ENCODE data around the gene FAH. TPM values are rescaled to one million over a fixed set of nuclear protein-coding genes. Genes with fewer than 3 reads are reported as not detected.
A peak's percentile ranks its signal among the peaks of the same experiment; 100 is the strongest.

The FAH gene
- total and polyA plus RNA-seq, 9 of the 15 experiments (the other 6 are each of a cell fraction or from before 2014, with no cell fraction given), result 66.8 to 310 (median 103) TPM

DNA sequence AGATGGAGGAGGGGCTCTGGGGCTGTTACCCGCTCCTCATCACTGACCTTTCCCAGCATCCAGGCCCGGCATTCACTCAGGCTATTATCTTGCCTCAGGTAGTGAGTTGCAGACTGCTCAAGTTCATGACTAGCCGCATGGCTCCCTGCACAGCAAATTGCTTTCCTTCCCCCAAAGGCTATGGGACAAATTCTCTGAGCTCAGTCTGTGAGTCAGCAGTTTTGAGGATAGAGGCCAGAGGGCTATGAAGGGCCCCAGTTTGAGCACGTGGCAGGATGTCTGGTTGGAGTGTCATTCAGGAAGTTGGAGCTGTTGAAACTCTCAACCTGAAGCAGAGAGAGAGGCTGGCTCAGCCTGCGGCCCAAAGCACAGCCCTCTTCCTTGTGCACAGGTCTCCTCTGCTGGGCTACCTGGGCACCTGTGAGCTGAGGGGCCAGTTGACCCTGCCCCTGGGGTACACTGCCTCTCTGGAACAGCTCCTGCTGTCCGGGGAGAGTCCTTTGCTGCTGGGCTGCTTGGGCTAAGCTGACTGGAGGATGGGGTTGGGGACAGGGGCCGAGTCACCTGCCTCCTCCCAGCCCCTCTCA lies 7.9 kb downstream of the FAH start (continued):
- TF ChIP-seq NFYB (IDR thresholded peaks at IDR 0.05; ENCODE audit: extremely low read depth, insufficient read length) (no peak), ZNF79 (CRISPR knock-in tag; IDR thresholded peaks at IDR 0.05; ENCODE audit: low read depth) (peak; percentile 62), NR4A1 (CRISPR knock-in tag; IDR thresholded peaks at IDR 0.05) (no peak), NR4A1 (tag; IDR thresholded peaks at IDR 0.05) (peak; percentile 87; the same call in 1 of the 2 replicates), RBM25 (IDR thresholded peaks at IDR 0.05; ENCODE audit: low read depth, low read length, severe bottlenecking) (no peak)
- TF ChIP-seq, protein P1, sequence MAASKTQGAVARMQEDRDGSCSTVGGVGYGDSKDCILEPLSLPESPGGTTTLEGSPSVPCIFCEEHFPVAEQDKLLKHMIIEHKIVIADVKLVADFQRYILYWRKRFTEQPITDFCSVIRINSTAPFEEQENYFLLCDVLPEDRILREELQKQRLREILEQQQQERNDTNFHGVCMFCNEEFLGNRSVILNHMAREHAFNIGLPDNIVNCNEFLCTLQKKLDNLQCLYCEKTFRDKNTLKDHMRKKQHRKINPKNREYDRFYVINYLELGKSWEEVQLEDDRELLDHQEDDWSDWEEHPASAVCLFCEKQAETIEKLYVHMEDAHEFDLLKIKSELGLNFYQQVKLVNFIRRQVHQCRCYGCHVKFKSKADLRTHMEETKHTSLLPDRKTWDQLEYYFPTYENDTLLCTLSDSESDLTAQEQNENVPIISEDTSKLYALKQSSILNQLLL (CRISPR knock-in tag; IDR thresholded peaks at IDR 0.05; ENCODE audit: borderline replicate concordance), result no peak

DNA sequence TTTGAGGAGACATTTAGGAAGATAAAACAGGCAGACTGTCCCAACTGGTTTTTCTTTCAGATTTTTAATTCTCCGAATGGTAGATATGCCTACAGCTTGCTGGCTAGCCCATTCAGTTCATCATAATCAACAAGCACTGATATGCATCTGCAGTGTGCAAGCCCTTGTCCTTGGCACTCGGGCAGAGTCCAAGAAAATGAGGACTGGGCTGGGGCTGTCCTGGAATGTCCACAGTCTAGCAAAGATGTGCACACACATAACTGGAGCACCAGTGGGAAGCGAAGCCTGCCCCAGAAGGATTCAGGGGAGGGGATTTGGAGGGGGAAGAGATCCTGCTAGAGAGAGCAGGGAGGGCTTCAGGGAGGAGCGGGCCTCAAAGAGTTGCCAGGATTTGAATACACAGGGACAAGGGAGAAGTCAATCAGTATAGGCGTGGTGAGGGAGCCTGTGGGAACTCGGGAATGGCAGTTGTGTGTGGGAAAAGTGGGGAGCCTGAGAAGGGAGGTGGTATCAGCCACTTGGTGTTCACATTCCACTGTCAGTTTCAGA lies 8.7 kb downstream of the FAH start:
- in situ Hi-C loops (cut with MboI) (loop anchor here (25.0 kb wide), 1 partner anchor 274 kb away; the partner anchor contains the start of gene MTHFS), intact Hi-C loops (cut with micrococcal nuclease) (no loop called here)
- Histone ChIP-seq H3K9ac (ENCODE audit: insufficient read depth in 1 of 2, low read depth in 2 of 2, low read length in 2 of 2) (peak overlapping the region in 1 of 2 experiments; percentile 46; a peak in 1 of 4 replicates), H3K4me3 (no peak overlapping the region), H3K27ac (ENCODE audit: extremely low read depth, low read depth, low read length) (peak overlapping the region; percentile 74; the same call in 1 of the 3 replicates), H3K79me2 (ENCODE audit: control insufficient read depth, insufficient read depth, low read length) (peaks cover 6% of the 10 kb centered on the region), H3K27me3 (ENCODE audit: control insufficient read depth in 2 of 2, insufficient read depth in 2 of 2, low read length in 2 of 2) (no peaks in the 10 kb centered on the region), H3K36me3 (ENCODE audit: control insufficient read depth, insufficient read depth, low read length) (peaks cover 80% of the 10 kb centered on the region), H3K4me2 (ENCODE audit: insufficient read depth, low read length) (no peak overlapping the region), H3K4me1 (replicated peaks in 1 of 2; ENCODE audit: control insufficient read depth in 2 of 2, insufficient read depth in 2 of 2, low read length in 2 of 2) (peaks cover 26 to 27% of the 10 kb centered on the region in 2 experiments), H3K9me3 (replicated peaks; ENCODE audit: control insufficient read depth, insufficient read depth, low read depth, low read length) (no peaks in the 10 kb centered on the region), H2AFZ (ENCODE audit: low read depth, low read length) (no peak overlapping the region), H4K20me1 (replicated peaks; ENCODE audit: control insufficient read depth, insufficient read depth, low read length) (no peaks in the 10 kb centered on the region), H3K9me1 (ENCODE audit: control insufficient read depth, insufficient read depth, low read length) (peaks cover 4% of the 10 kb centered on the region)
- ATAC-seq, result no peak
- WGBS (ENCODE audit: insufficient coverage, low coverage, missing lambda C conversion rate), result 88% methylated on average over 6 of the region's 6 CpGs
- ChIA-PET POLR2A (interaction anchor here (0.6 to 1.1 kb wide), 5 partner anchors 10 to 854 kb away, joined by 3 to 4 read pairs (median 3); no protein-coding TSS in a partner anchor), CTCF (ENCODE audit: low intra/inter-chr PET ratio) (no interaction called here)
- peak; percentile 55 for FAIRE-seq
- no TSS peak for BruUV-seq (replicated peaks)
- DNase-seq (ENCODE audit: extremely low read depth in 1 of 4, low spot score in 3 of 4), result no peak
- TF ChIP-seq, protein P2, sequence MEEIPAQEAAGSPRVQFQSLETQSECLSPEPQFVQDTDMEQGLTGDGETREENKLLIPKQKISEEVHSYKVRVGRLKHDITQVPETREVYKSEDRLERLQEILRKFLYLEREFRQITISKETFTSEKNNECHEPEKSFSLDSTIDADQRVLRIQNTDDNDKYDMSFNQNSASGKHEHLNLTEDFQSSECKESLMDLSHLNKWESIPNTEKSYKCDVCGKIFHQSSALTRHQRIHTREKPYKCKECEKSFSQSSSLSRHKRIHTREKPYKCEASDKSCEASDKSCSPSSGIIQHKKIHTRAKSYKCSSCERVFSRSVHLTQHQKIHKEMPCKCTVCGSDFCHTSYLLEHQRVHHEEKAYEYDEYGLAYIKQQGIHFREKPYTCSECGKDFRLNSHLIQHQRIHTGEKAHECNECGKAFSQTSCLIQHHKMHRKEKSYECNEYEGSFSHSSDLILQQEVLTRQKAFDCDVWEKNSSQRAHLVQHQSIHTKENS (CRISPR knock-in tag; IDR thresholded peaks at IDR 0.05), result no peak
- TF ChIP-seq EZH2 (IDR thresholded peaks at IDR 0.05; ENCODE audit: borderline replicate concordance, low read depth, low read length) (no peak), NFRKB (IDR thresholded peaks at IDR 0.05; ENCODE audit: low read depth) (no peak), FOXM1 (IDR thresholded peaks at IDR 0.05; ENCODE audit: low read depth) (no peak), FOXM1 (CRISPR knock-in tag; IDR thresholded peaks at IDR 0.05; ENCODE audit: low read depth) (no peak), PRMT5 (CRISPR knock-in tag; IDR thresholded peaks at IDR 0.05) (no peak), FOSL1 (tag; conservative IDR thresholded peaks at IDR 0.05) (no peak), RBM14 (IDR thresholded peaks at IDR 0.05; ENCODE audit: borderline replicate concordance, insufficient read depth, low read depth, low read length) (no peak), SIRT6 (IDR thresholded peaks at IDR 0.05; ENCODE audit: low read depth, low read length) (no peak), MTF1 (CRISPR knock-in tag; IDR thresholded peaks at IDR 0.05; ENCODE audit: borderline replicate concordance) (no peak), RBBP5 (IDR thresholded peaks at IDR 0.05; ENCODE audit: borderline replicate concordance, insufficient read depth, low read length, poor library complexity, severe bottlenecking) (no peak), STAG1 (CRISPR knock-in tag; IDR thresholded peaks at IDR 0.05; ENCODE audit: borderline replicate concordance) (no peak)
- TF ChIP-seq, protein P3, sequence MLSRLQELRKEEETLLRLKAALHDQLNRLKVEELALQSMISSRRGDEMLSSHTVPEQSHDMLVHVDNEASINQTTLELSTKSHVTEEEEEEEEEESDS (CRISPR knock-in tag; IDR thresholded peaks at IDR 0.05), result no peak

Measured in K562 (cell line).